Fibroblast of lung (primary cell): Measurements from ENCODE around the gene SPACDR.

Source experiments
- EZH2 ChIP-seq: IDR thresholded peaks from 2 replicates; pipeline ENCODE4 v1.5.1; 2012; ENCODE audit warnings: low read length, control low read depth, mild to moderate bottlenecking; ENCODE audit errors: missing control alignments
- TF ChIP-seq, protein P1 (sequence below), 2 donors: IDR thresholded peaks in 1 of 2; conservative IDR thresholded peaks in 1 of 2; 1 replicate in 1 of 2; 2 replicates in 1 of 2; pipeline ENCODE4 v1.5.1; 2011 to 2012; ENCODE audit warnings: low read length in 2 of 2, control low read depth in 1 of 2, inconsistent platforms in 1 of 2, low read depth in 1 of 2, mild to moderate bottlenecking in 1 of 2

DNA sequence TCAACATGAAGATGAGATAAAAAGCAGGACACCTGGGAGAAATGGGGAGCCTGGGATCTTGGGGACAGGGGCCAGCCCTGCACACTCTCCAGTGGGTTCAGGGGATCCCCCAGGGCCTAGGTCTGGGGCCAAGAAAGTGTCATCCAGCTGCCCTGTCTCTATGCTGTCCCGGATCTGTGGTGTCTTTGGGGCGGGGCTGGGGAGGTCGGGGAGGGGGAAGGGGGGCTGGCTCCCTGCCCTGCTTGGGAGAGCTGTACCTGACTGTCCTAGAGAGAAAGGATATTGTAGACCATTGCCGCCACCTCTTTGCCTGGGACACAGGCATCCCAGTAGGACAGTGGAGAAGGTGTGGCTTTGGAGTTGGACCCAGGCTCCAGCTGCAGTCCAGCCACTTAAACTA is 7.0 kb upstream of the SPACDR start:
- TF ChIP-seq, protein P1, sequence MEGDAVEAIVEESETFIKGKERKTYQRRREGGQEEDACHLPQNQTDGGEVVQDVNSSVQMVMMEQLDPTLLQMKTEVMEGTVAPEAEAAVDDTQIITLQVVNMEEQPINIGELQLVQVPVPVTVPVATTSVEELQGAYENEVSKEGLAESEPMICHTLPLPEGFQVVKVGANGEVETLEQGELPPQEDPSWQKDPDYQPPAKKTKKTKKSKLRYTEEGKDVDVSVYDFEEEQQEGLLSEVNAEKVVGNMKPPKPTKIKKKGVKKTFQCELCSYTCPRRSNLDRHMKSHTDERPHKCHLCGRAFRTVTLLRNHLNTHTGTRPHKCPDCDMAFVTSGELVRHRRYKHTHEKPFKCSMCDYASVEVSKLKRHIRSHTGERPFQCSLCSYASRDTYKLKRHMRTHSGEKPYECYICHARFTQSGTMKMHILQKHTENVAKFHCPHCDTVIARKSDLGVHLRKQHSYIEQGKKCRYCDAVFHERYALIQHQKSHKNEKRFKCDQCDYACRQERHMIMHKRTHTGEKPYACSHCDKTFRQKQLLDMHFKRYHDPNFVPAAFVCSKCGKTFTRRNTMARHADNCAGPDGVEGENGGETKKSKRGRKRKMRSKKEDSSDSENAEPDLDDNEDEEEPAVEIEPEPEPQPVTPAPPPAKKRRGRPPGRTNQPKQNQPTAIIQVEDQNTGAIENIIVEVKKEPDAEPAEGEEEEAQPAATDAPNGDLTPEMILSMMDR (conservative IDR thresholded peaks at IDR 0.05 in 1 of 2, IDR thresholded peaks at IDR 0.05 in 1 of 2; ENCODE audit: low read depth in 1 of 2, low read length in 2 of 2) = no peak
- TF ChIP-seq EZH2 = no peak
